ENCODE results near the gene SRP9. TPM values are rescaled to one million over a fixed set of nuclear protein-coding genes. Genes with fewer than 3 reads are reported as not detected.

Gene SRP9
- polyA plus RNA-seq, 1 donor (not counting 4 experiments of a cell fraction or from before 2014, with no cell fraction given) = 441 TPM

GRCh38 chr1:225769687-225770086 lies 7.9 kb upstream of the SRP9 start:
- H3K4me1 ChIP-seq (ENCODE audit: control insufficient read depth, extremely low read depth, insufficient read depth, low read length) = peaks cover 41% of the 10 kb centered on the region
- no peak overlapping the region for H3K27ac ChIP-seq (ENCODE audit: control insufficient read depth, insufficient read depth, low read length)
- H3K4me3 ChIP-seq (ENCODE audit: control insufficient read depth in 2 of 3, extremely low read depth in 1 of 3, insufficient read depth in 2 of 3, low read depth in 1 of 3, low read length in 3 of 3) = no peak overlapping the region
- no peak for DNase-seq (ENCODE audit: low read depth, low spot score)
- no peak overlapping the region for H3K4me2 ChIP-seq (ENCODE audit: control insufficient read depth, extremely low read depth, insufficient read depth, low read depth, low read length)
- no peaks in the 10 kb centered on the region for H3K9me3 ChIP-seq (ENCODE audit: control insufficient read depth, low read depth, low read length)
- dilution Hi-C loops (cut with MboI; ENCODE audit: extremely low pct_ligation_motif_present, low sequenced_read_pairs) = no loop called here
- no peaks in the 10 kb centered on the region for H3K9me1 ChIP-seq (ENCODE audit: control insufficient read depth, extremely low read depth, insufficient read depth, low read length)
- no peak overlapping the region for H2AFZ ChIP-seq (ENCODE audit: control insufficient read depth, low read length)
- no peaks in the 10 kb centered on the region for H4K20me1 ChIP-seq (ENCODE audit: control insufficient read depth, extremely low read depth, insufficient read depth, low read length)
- no peaks in the 10 kb centered on the region for H3K36me3 ChIP-seq (ENCODE audit: control insufficient read depth in 2 of 2, extremely low read depth in 1 of 2, insufficient read depth in 2 of 2, low read length in 2 of 2)
- no peak for FAIRE-seq
- TF ChIP-seq EZH2 (IDR thresholded peaks at IDR 0.05; ENCODE audit: low read length) = no peak
- TF ChIP-seq CTCF (optimal IDR thresholded peaks at IDR 0.05 in 1 of 3, IDR thresholded peaks at IDR 0.05 in 1 of 3, conservative IDR thresholded peaks at IDR 0.05 in 1 of 3; ENCODE audit: extremely low read depth in 1 of 3, insufficient read depth in 2 of 3, low read length in 3 of 3) = no peak
- H3K27me3 ChIP-seq (ENCODE audit: control insufficient read depth, extremely low read depth, insufficient read depth, low read length) = no peaks in the 10 kb centered on the region
- no peaks in the 10 kb centered on the region for H3K79me2 ChIP-seq (ENCODE audit: control insufficient read depth, insufficient read depth, low read length)
- H3K9ac ChIP-seq (ENCODE audit: control insufficient read depth, extremely low read depth, insufficient read depth, low read length) = no peak overlapping the region

GRCh38 chr1:225770561-225771248 lies 6.9 kb upstream of the SRP9 start:
- H3K4me1 ChIP-seq (ENCODE audit: control insufficient read depth, extremely low read depth, insufficient read depth, low read length) = peaks cover 41% of the 10 kb centered on the region
- no peaks in the 10 kb centered on the region for H3K9me3 ChIP-seq (ENCODE audit: control insufficient read depth, low read depth, low read length)
- no peaks in the 10 kb centered on the region for H3K36me3 ChIP-seq (ENCODE audit: control insufficient read depth in 2 of 2, extremely low read depth in 1 of 2, insufficient read depth in 2 of 2, low read length in 2 of 2)
- H3K79me2 ChIP-seq (ENCODE audit: control insufficient read depth, insufficient read depth, low read length) = no peaks in the 10 kb centered on the region
- FAIRE-seq (no peak), DNase-seq (ENCODE audit: low read depth, low spot score) (no peak)
- no peak overlapping the region for H2AFZ ChIP-seq (ENCODE audit: control insufficient read depth, low read length)
- no peak overlapping the region for H3K4me2 ChIP-seq (ENCODE audit: control insufficient read depth, extremely low read depth, insufficient read depth, low read depth, low read length)
- no peak overlapping the region for H3K4me3 ChIP-seq (ENCODE audit: control insufficient read depth in 2 of 3, extremely low read depth in 1 of 3, insufficient read depth in 2 of 3, low read depth in 1 of 3, low read length in 3 of 3)
- no peak overlapping the region for H3K27ac ChIP-seq (ENCODE audit: control insufficient read depth, insufficient read depth, low read length)
- dilution Hi-C loops (cut with MboI; ENCODE audit: extremely low pct_ligation_motif_present, low sequenced_read_pairs) = no loop called here
- H4K20me1 ChIP-seq (ENCODE audit: control insufficient read depth, extremely low read depth, insufficient read depth, low read length) = no peaks in the 10 kb centered on the region
- TF ChIP-seq EZH2 (IDR thresholded peaks at IDR 0.05; ENCODE audit: low read length) (no peak), CTCF (optimal IDR thresholded peaks at IDR 0.05 in 1 of 3, IDR thresholded peaks at IDR 0.05 in 1 of 3, conservative IDR thresholded peaks at IDR 0.05 in 1 of 3; ENCODE audit: extremely low read depth in 1 of 3, insufficient read depth in 2 of 3, low read length in 3 of 3) (no peak)
- no peaks in the 10 kb centered on the region for H3K9me1 ChIP-seq (ENCODE audit: control insufficient read depth, extremely low read depth, insufficient read depth, low read length)
- no peaks in the 10 kb centered on the region for H3K27me3 ChIP-seq (ENCODE audit: control insufficient read depth, extremely low read depth, insufficient read depth, low read length)
- no peak overlapping the region for H3K9ac ChIP-seq (ENCODE audit: control insufficient read depth, extremely low read depth, insufficient read depth, low read length)
